GM23248 (cell line): ENCODE data around the gene CXCL9.
"Not testable (repeated sequence)": the region's sequence is repeated elsewhere in the genome, so short reads cannot be mapped to it uniquely, and the experiment has no call there.

Source experiments
- EZH2 ChIP-seq: fragments of 200-600 bp; sonication (generic); IDR thresholded peaks from 2 replicates; pipeline ENCODE4 v1.6.1; 2018; ENCODE audit warnings: antibody characterized with exemption, mild to moderate bottlenecking; ENCODE audit not compliant: insufficient read depth, poor library complexity, severe bottlenecking
- EZH2phosphoT487 ChIP-seq: fragments of 200-600 bp; sonication (generic); IDR thresholded peaks from 2 replicates; pipeline ENCODE4 v1.6.1; 2018; ENCODE audit warnings: antibody characterized with exemption, moderate library complexity, mild to moderate bottlenecking, low read depth; ENCODE audit not compliant: insufficient read depth

DNA sequence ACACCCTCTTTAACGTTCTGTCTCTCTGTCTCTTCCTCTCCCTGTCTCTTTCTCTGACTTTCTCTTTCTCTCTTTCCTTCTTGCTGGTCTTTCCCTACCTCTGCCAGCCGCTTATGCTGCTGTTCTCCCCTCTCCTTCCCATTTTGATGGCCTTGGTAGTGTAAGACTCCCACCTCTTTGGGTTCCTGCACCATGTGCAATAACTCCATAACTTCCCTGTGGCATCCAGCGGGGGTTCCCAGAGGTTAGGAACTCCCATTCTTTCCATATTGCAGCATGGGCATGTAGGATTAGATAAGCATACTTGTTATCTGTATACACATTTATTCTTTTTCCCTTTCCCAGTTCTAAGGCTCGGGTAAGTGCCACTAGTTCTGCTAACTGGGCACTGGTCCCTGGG lies 37.4 kb upstream of the CXCL9 start:
- not testable (repeated sequence) for TF ChIP-seq EZH2, EZH2phosphoT487
